H9 (cell line): ENCODE measurements around the gene MEX3C. TPM values are rescaled to one million over a fixed set of nuclear protein-coding genes. Genes with fewer than 3 reads are reported as not detected.

ENCODE experiments used
- DNase-seq: peaks from one replicate; pipeline ENCODE4 v3.0.0-alpha.2; 2017
- H2AFZ ChIP-seq: one replicate; pipeline ENCODE4 v1.6.1; 2013; ENCODE audit warnings: mild to moderate bottlenecking, low read length, control low read depth, moderate library complexity
- H2AK5ac ChIP-seq: 2 replicates; pipeline ENCODE4 v1.6.1; 2013; ENCODE audit warnings: low read length, control low read depth, mixed read lengths; ENCODE audit not compliant: insufficient read length
- H2BK120ac ChIP-seq: one replicate; pipeline ENCODE4 v1.6.1; 2013; ENCODE audit warnings: low read depth, mild to moderate bottlenecking, low read length, control low read depth, inconsistent platforms; ENCODE audit not compliant: poor library complexity, severe bottlenecking
- H2BK12ac ChIP-seq: 2 replicates; pipeline ENCODE4 v1.6.1; 2013; ENCODE audit warnings: low read length, control low read depth, mixed read lengths, low read depth; ENCODE audit not compliant: insufficient read length
- H2BK15ac ChIP-seq: 2 replicates; pipeline ENCODE4 v1.6.1; 2013; ENCODE audit warnings: low read depth, low read length, control low read depth
- H2BK20ac ChIP-seq: one replicate; pipeline ENCODE4 v1.6.1; 2013; ENCODE audit warnings: low read depth, mild to moderate bottlenecking, low read length, control low read depth, inconsistent platforms; ENCODE audit not compliant: poor library complexity, severe bottlenecking
- H2BK5ac ChIP-seq: 2 replicates; pipeline ENCODE4 v1.6.1; 2013; ENCODE audit warnings: low read length, control low read depth, mixed read lengths; ENCODE audit not compliant: insufficient read length
- H3K14ac ChIP-seq: 2 replicates; pipeline ENCODE4 v1.6.1; 2013; ENCODE audit warnings: low read length, control low read depth; ENCODE audit not compliant: insufficient read depth
- H3K18ac ChIP-seq: 2 replicates; pipeline ENCODE4 v1.6.1; 2013; ENCODE audit warnings: low read depth, mild to moderate bottlenecking, mixed read lengths, low read length, control low read depth; ENCODE audit not compliant: insufficient read length
- H3K23ac ChIP-seq: 2 replicates; pipeline ENCODE4 v1.6.1; 2013; ENCODE audit warnings: low read length, control low read depth, mixed read lengths, low read depth; ENCODE audit not compliant: insufficient read length
- H3K23me2 ChIP-seq: 2 replicates; pipeline ENCODE4 v1.6.1; 2013; ENCODE audit warnings: low read depth, mild to moderate bottlenecking, mixed read lengths, low read length, control low read depth; ENCODE audit not compliant: insufficient read length, poor library complexity, severe bottlenecking
- H3K27ac ChIP-seq: 2 replicates; pipeline ENCODE4 v1.5.1; 2013; ENCODE audit warnings: low read length, control low read depth, mixed read lengths, low read depth; ENCODE audit not compliant: insufficient read length
- H3K27me3 ChIP-seq: 2 replicates; pipeline ENCODE4 v1.6.1; 2013; ENCODE audit warnings: low read length, control low read depth, inconsistent platforms; ENCODE audit not compliant: insufficient read depth
- H3K4ac ChIP-seq: 2 replicates; pipeline ENCODE4 v1.6.1; 2013; ENCODE audit warnings: low read depth, mild to moderate bottlenecking, control low read depth, inconsistent platforms, low read length, moderate library complexity
- H3K4me1 ChIP-seq: 2 replicates; pipeline ENCODE4 v1.6.1; 2013; ENCODE audit warnings: low read length, control low read depth, inconsistent platforms; ENCODE audit not compliant: insufficient read depth
- H3K4me2 ChIP-seq: 2 replicates; pipeline ENCODE4 v1.6.1; 2013; ENCODE audit warnings: low read length, control low read depth, mixed read lengths; ENCODE audit not compliant: insufficient read length, insufficient read depth
- H3K56ac ChIP-seq: 2 replicates; pipeline ENCODE4 v1.6.1; 2013; ENCODE audit warnings: low read depth, mild to moderate bottlenecking, mixed read lengths, low read length, control low read depth; ENCODE audit not compliant: insufficient read length
- H3K79me1 ChIP-seq: 2 replicates; pipeline ENCODE4 v1.6.1; 2013; ENCODE audit warnings: low read depth, mild to moderate bottlenecking, moderate library complexity, low read length, control low read depth, inconsistent platforms; ENCODE audit not compliant: insufficient read depth, poor library complexity, severe bottlenecking
- H3K79me2 ChIP-seq: 2 replicates; pipeline ENCODE4 v1.6.1; 2013; ENCODE audit warnings: low read length, control low read depth, inconsistent platforms; ENCODE audit not compliant: insufficient read depth
- H3K9ac ChIP-seq: 2 replicates; pipeline ENCODE4 v1.6.1; 2013; ENCODE audit warnings: low read length, control low read depth, mixed read lengths; ENCODE audit not compliant: insufficient read length; ENCODE audit errors: extremely low read depth
- H3K9me3 ChIP-seq: one replicate; pipeline ENCODE4 v1.6.1; 2013; ENCODE audit warnings: low read depth, low read length, inconsistent platforms; ENCODE audit not compliant: control insufficient read depth
- H3T11ph ChIP-seq: one replicate; pipeline ENCODE4 v1.6.1; 2013; ENCODE audit warnings: mild to moderate bottlenecking, low read length, control low read depth, inconsistent platforms
- H4K20me1 ChIP-seq: one replicate; pipeline ENCODE4 v1.6.1; 2013; ENCODE audit not compliant: control insufficient read depth, insufficient read length, insufficient read depth
- H4K5ac ChIP-seq: 2 replicates; pipeline ENCODE4 v1.6.1; 2013; ENCODE audit warnings: low read depth, mild to moderate bottlenecking, mixed read lengths, low read length, control low read depth; ENCODE audit not compliant: insufficient read length
- H4K8ac ChIP-seq: replicated peaks from 2 replicates; pipeline ENCODE4 v1.6.1; 2013; ENCODE audit warnings: low read length, control low read depth, mixed read lengths, low read depth; ENCODE audit not compliant: insufficient read length
- H4K91ac ChIP-seq: 2 replicates; pipeline ENCODE4 v1.6.1; 2013; ENCODE audit warnings: low read depth, mild to moderate bottlenecking, moderate library complexity, mixed read lengths, low read length, control low read depth; ENCODE audit not compliant: insufficient read length
- H3K27ac Mint-ChIP-seq, 3 experiments: 2 replicates in 2 of 3; 3 replicates in 1 of 3; pipeline ENCODE4 v1.8.0; 2020 to 2021; ENCODE audit warnings: mixed read lengths in 3 of 3, mild to moderate bottlenecking in 1 of 3, moderate library complexity in 1 of 3
- H3K27me3 Mint-ChIP-seq: 2 replicates; pipeline ENCODE4 v1.8.0; 2021; ENCODE audit warnings: low read depth, mild to moderate bottlenecking, moderate library complexity, mixed read lengths
- H3K36me3 Mint-ChIP-seq, 3 experiments: 2 replicates in 2 of 3; 3 replicates in 1 of 3; pipeline ENCODE4 v1.8.0; 2020 to 2021; ENCODE audit warnings: low read depth in 3 of 3, mixed read lengths in 3 of 3; ENCODE audit not compliant: insufficient read depth in 1 of 3
- H3K4me1 Mint-ChIP-seq, 2 experiments: 2 replicates each; pipeline ENCODE4 v1.8.0; 2020; ENCODE audit warnings: mixed read lengths in 2 of 2
- H3K4me3 Mint-ChIP-seq, 2 experiments: 2 replicates in 1 of 2; 3 replicates in 1 of 2; pipeline ENCODE4 v1.8.0; 2020 to 2021; ENCODE audit warnings: mild to moderate bottlenecking in 2 of 2, mixed read lengths in 2 of 2, moderate library complexity in 1 of 2
- H3K9me3 Mint-ChIP-seq, 2 experiments: 2 replicates in 1 of 2; 3 replicates in 1 of 2; pipeline ENCODE4 v1.8.0; 2020; ENCODE audit warnings: mild to moderate bottlenecking in 2 of 2, mixed read lengths in 2 of 2, moderate library complexity in 1 of 2
- CTCF ChIP-seq: fragments of 200-600 bp; sonication (generic); conservative IDR thresholded peaks from 3 replicates; pipeline ENCODE4 v1.8.0; 2021; ENCODE audit warnings: antibody characterized with exemption, mild to moderate bottlenecking
- WGBS: extraction: QIAGEN DNeasy Blood & Tissue Kit; methylation state at CpG from one replicate; pipeline ENCODE4 v1.1.7; 2013; ENCODE audit warnings: missing lambda C conversion rate, low lambda C conversion rate, mixed read lengths; ENCODE audit not compliant: insufficient read length; ENCODE audit errors: extremely low coverage; 5-methylcytosine and 5-hydroxymethylcytosine counted together
- total RNA-seq: library from RNA; stranded (reverse); gene quantifications from 2 replicates; pipeline ENCODE4 v1.2.1, GENCODE V29; 2021

MEX3C gene
- total RNA-seq, 1 experiment from 2014 or later = 98.1 TPM

GRCh38 chr18:51170664-51171063, 26.8 kb downstream of the MEX3C start:
- Histone ChIP-seq H4K20me1 (no peaks in the 10 kb centered on the region), H3K27ac (no peak overlapping the region), H3K79me1 (no peaks in the 10 kb centered on the region), H3K56ac (no peak overlapping the region), H2BK120ac (no peak overlapping the region), H3T11ph (no peak overlapping the region), H3K4ac (no peak overlapping the region), H2BK5ac (no peak overlapping the region), H3K79me2 (peaks cover 3% of the 10 kb centered on the region; the same call in 1 of the 2 replicates), H3K4me1 (peaks cover 6% of the 10 kb centered on the region; the same call in 1 of the 2 replicates), H4K91ac (no peak overlapping the region), H2AFZ (no peak overlapping the region), H2BK15ac (no peak overlapping the region), H2BK20ac (no peak overlapping the region), H3K9ac (no peak overlapping the region), H3K9me3 (no peaks in the 10 kb centered on the region), H4K8ac (no peak overlapping the region), H3K23ac (no peak overlapping the region), H2AK5ac (no peak overlapping the region), H4K5ac (no peak overlapping the region), H3K23me2 (no peaks in the 10 kb centered on the region), H3K4me2 (no peak overlapping the region), H2BK12ac (no peak overlapping the region), H3K18ac (no peak overlapping the region), H3K14ac (no peak overlapping the region), H3K27me3 (no peaks in the 10 kb centered on the region)
- H3K4me1 Mint-ChIP-seq = peaks cover 65 to 77% of the 10 kb centered on the region in 2 experiments
- WGBS = no CpG with 5 or more reads among the region's 3 CpGs
- no peaks in the 10 kb centered on the region for H3K9me3 Mint-ChIP-seq
- no peaks in the 10 kb centered on the region for H3K27me3 Mint-ChIP-seq
- H3K4me3 Mint-ChIP-seq = no peak overlapping the region
- H3K27ac Mint-ChIP-seq = peak overlapping the region in 1 of 3 experiments; percentile 92; a peak in 2 of 7 replicates
- no peak for DNase-seq
- TF ChIP-seq CTCF = no peak
- H3K36me3 Mint-ChIP-seq = peaks cover 5 to 18% (median 12%) of the 10 kb centered on the region in 3 experiments
